Stimulated activated CD8-positive, alpha-beta memory T cell treated with anti-CD3 and anti-CD28 coated beads, Interleukin-15, amount 100 ng/mL, for 4 hours (primary cell): ENCODE measurements around the gene DIPK1C.

ENCODE experiments used
- DNase-seq, 2 donors: peaks; one replicate each; pipeline ENCODE4 v3.0.0-alpha.2; 2020; ENCODE audit warnings: low read depth in 2 of 2

DIPK1C gene

GRCh38 chr18:74453016-74453566, 4.0 kb downstream of the DIPK1C start:
- no peak for DNase-seq

GRCh38 chr18:74451148-74451547, 6.0 kb downstream of the DIPK1C start:
- DNase-seq: no peak

- DNase-seq: no peak
Measured at GRCh38 chr18:74450626-74451025, 6.5 kb downstream of the DIPK1C start.

GRCh38 chr18:74447404-74448152, 9.5 kb downstream of the DIPK1C start:
- DNase-seq: no peak

- no peak for DNase-seq
Measured at GRCh38 chr18:74446631-74447403, 10.3 kb downstream of the DIPK1C start.

- DNase-seq: no peak
Measured at GRCh38 chr18:74446178-74446577, 10.9 kb downstream of the DIPK1C start.

- no peak for DNase-seq
Measured at GRCh38 chr18:74445585-74445984, 11.5 kb downstream of the DIPK1C start.

- no peak for DNase-seq
Measured at GRCh38 chr18:74444104-74444503, 13.0 kb downstream of the DIPK1C start.

- DNase-seq: no peak
Measured at GRCh38 chr18:74440808-74441427, 16.2 kb downstream of the DIPK1C start.

- DNase-seq: no peak
Measured at GRCh38 chr18:74438091-74438490, 19.0 kb downstream of the DIPK1C start.

- no peak for DNase-seq
Measured at GRCh38 chr18:74436158-74436769, 20.8 kb downstream of the DIPK1C start.

- no peak for DNase-seq
Measured at GRCh38 chr18:74435740-74436139, 21.4 kb downstream of the DIPK1C start.

- DNase-seq: no peak
Measured at GRCh38 chr18:74434466-74434865, 22.6 kb downstream of the DIPK1C start.

- no peak for DNase-seq
Measured at GRCh38 chr18:74430806-74431571, 26.1 kb downstream of the DIPK1C start.

- DNase-seq: no peak
Measured at GRCh38 chr18:74430231-74430630, 26.9 kb downstream of the DIPK1C start.

- no peak for DNase-seq
Measured at GRCh38 chr18:74429096-74429495, 28.0 kb downstream of the DIPK1C start.

- no peak for DNase-seq
Measured at GRCh38 chr18:74427442-74428112, 29.5 kb downstream of the DIPK1C start.

GRCh38 chr18:74425876-74426275, 31.2 kb downstream of the DIPK1C start:
- DNase-seq: no peak

GRCh38 chr18:74425161-74425560, 31.9 kb downstream of the DIPK1C start:
- DNase-seq: no peak

- no peak for DNase-seq
Measured at GRCh38 chr18:74422541-74422940, 34.6 kb downstream of the DIPK1C start.

GRCh38 chr18:74420926-74421325, 36.2 kb downstream of the DIPK1C start:
- no peak for DNase-seq
